Measurements from ENCODE around the gene KCNT1. TPM values are rescaled to one million over a fixed set of nuclear protein-coding genes. Genes with fewer than 3 reads are reported as not detected.

KCNT1 gene
- total RNA-seq, 1 donor from 2014 or later: 0.14 TPM

DNA sequence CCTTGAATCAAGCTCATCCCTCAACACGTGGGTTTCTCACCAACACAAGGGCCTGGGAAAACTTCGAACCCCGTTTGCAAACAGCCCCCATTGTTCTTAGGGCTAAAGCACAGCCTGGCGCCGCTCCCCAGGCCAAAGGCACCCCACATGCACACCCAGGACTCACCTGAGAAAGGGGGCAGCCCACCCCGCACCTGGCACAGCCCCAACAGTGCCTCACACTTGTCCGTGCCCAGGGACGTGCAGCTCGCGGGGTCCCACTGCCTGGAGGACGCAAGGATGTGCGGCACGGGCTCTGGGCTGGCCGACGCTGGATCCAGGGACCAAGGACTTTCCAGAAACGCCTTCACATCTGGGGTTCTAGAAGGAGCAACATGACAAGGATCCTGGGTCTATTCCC, 5.5 kb upstream of the KCNT1 start:
- H3K36me3 Mint-ChIP-seq (ENCODE audit: low read depth): no peaks in the 10 kb centered on the region
- no peak overlapping the region for H3K4me3 Mint-ChIP-seq
- H3K27ac Mint-ChIP-seq (ENCODE audit: unreplicated experiment): no peak overlapping the region
- no peaks in the 10 kb centered on the region for H3K9me3 Mint-ChIP-seq
- no peaks in the 10 kb centered on the region for H3K4me1 Mint-ChIP-seq
- TF ChIP-seq, protein P1, sequence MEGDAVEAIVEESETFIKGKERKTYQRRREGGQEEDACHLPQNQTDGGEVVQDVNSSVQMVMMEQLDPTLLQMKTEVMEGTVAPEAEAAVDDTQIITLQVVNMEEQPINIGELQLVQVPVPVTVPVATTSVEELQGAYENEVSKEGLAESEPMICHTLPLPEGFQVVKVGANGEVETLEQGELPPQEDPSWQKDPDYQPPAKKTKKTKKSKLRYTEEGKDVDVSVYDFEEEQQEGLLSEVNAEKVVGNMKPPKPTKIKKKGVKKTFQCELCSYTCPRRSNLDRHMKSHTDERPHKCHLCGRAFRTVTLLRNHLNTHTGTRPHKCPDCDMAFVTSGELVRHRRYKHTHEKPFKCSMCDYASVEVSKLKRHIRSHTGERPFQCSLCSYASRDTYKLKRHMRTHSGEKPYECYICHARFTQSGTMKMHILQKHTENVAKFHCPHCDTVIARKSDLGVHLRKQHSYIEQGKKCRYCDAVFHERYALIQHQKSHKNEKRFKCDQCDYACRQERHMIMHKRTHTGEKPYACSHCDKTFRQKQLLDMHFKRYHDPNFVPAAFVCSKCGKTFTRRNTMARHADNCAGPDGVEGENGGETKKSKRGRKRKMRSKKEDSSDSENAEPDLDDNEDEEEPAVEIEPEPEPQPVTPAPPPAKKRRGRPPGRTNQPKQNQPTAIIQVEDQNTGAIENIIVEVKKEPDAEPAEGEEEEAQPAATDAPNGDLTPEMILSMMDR (conservative IDR thresholded peaks at IDR 0.05): no peak
- DNase-seq (ENCODE audit: low read depth, low spot score): no peak
- no peaks in the 10 kb centered on the region for H3K27me3 Mint-ChIP-seq (ENCODE audit: low read depth)

DNA sequence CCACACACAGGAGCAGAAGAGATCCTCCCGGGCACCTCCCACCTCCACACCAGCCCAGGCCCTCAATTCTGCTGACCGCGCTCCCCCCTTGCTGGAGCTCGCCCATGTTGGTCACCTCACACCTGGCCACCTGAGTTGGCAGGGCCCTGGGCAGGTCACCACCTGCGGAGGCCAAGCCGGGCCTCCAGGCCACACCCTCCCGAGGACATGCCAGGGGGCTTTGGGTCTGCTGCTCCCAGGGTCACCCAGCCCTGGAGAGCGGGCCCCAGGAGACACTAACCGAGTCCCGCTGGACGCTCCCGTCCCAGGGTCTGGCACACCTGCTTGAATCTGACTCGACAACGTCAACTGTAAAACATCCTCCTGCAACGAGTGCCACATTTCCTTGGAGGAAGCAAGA, 4.8 kb upstream of the KCNT1 start:
- Mint-ChIP-seq H3K4me1 (no peaks in the 10 kb centered on the region), H3K27me3 (ENCODE audit: low read depth) (no peaks in the 10 kb centered on the region)
- DNase-seq (ENCODE audit: low read depth, low spot score): no peak

DNA sequence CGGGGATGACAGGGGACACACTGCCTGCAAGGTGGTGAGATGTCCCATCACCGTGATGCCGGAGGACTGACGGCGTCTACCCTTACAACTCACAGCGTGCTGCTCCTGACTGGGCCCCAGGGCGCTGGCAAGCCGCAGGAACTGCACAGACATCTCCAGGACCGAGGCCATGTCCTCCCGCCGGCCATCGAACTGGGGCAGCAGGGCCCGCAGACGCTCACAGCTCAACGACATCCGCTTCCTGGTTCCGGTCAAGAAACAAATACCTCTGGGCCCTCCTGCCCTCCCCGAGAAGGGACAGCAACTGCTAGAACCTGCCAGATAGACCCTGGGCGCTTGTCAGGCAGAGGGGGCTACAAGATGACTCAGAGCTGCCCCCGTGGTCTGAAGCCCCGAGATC, 3.7 kb upstream of the KCNT1 start:
- no peaks in the 10 kb centered on the region for H3K36me3 Mint-ChIP-seq (ENCODE audit: low read depth)
- H3K27ac Mint-ChIP-seq (ENCODE audit: unreplicated experiment): no peak overlapping the region

More for the DNA sequence above, 4.8 kb upstream of the KCNT1 start:
- Mint-ChIP-seq H3K9me3 (no peaks in the 10 kb centered on the region), H3K36me3 (ENCODE audit: low read depth) (no peaks in the 10 kb centered on the region), H3K4me3 (no peak overlapping the region), H3K27ac (ENCODE audit: unreplicated experiment) (no peak overlapping the region)
- TF ChIP-seq, protein P1 (conservative IDR thresholded peaks at IDR 0.05): no peak

DNA sequence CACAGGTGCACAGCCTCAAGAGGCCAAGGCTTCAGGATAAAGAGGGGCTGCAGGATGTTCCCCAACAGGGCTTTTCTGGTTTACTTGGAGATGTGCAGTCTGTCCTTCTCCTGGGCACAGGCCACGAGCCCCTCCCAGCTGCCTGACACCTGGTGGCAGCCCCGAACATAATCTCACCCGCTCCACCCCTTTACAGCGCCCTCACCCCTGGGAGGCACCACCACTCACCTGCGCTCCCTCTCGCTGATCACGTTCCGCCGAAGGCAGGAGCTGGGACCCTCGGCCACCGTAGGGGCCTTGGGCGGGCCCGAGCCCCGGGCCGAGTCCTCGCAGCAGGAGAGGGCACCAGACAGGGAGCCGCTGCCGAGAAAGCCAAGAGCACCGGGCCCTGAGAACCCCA, 3.2 kb upstream of the KCNT1 start:
- no peak overlapping the region for H3K4me3 Mint-ChIP-seq
- DNase-seq (ENCODE audit: low read depth, low spot score): no peak
- no peaks in the 10 kb centered on the region for H3K9me3 Mint-ChIP-seq
- peaks cover 12% of the 10 kb centered on the region for H3K27me3 Mint-ChIP-seq (ENCODE audit: low read depth)
- no peaks in the 10 kb centered on the region for H3K4me1 Mint-ChIP-seq
- H3K27ac Mint-ChIP-seq (ENCODE audit: unreplicated experiment): no peak overlapping the region
- H3K36me3 Mint-ChIP-seq (ENCODE audit: low read depth): no peaks in the 10 kb centered on the region
- TF ChIP-seq, protein P1 (conservative IDR thresholded peaks at IDR 0.05): no peak

More for the DNA sequence above, 3.7 kb upstream of the KCNT1 start:
- peaks cover 7% of the 10 kb centered on the region for H3K27me3 Mint-ChIP-seq (ENCODE audit: low read depth)
- no peaks in the 10 kb centered on the region for H3K9me3 Mint-ChIP-seq
- H3K4me1 Mint-ChIP-seq: no peaks in the 10 kb centered on the region
- no peak overlapping the region for H3K4me3 Mint-ChIP-seq
- TF ChIP-seq, protein P1 (conservative IDR thresholded peaks at IDR 0.05): no peak
- DNase-seq (ENCODE audit: low read depth, low spot score): no peak

DNA sequence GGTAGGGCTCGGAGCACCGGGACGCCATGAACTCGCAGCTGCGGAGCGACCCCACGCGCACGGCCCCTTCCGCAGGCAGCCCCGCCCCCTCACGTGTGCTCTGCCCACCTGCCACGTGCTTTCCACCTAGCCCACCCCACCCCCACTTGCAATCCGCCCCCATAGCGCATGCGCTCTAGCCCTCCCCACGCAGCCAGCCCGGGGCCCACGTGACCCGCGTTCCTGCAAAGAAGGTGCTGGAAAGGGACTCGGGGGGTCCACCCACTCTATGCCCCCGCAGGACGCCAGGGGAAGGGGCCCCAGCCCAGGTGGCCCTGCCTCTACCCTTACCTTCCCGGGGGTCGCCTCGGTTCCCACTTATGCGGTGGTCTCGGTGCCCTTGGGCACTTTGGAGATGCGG, 2.5 kb upstream of the KCNT1 start, which contains the start of gene SOHLH1:
SOHLH1 (minus strand) TSS at position 42 of the 400 bp plus-strand sequence; CDS start at position 28, 14 bp downstream.
- TF ChIP-seq, protein P1 (conservative IDR thresholded peaks at IDR 0.05): no peak
- no peaks in the 10 kb centered on the region for H3K9me3 Mint-ChIP-seq
- no peak within 1 kb of the TSS for H3K4me3 Mint-ChIP-seq
- no peaks in the 10 kb centered on the region for H3K36me3 Mint-ChIP-seq (ENCODE audit: low read depth)
- no peaks in the 10 kb centered on the region for H3K4me1 Mint-ChIP-seq
- H3K27me3 Mint-ChIP-seq (ENCODE audit: low read depth): peaks cover 12% of the 10 kb centered on the region
- DNase-seq (ENCODE audit: low read depth, low spot score): no peak
- H3K27ac Mint-ChIP-seq (ENCODE audit: unreplicated experiment): no peak within 1 kb of the TSS

DNA sequence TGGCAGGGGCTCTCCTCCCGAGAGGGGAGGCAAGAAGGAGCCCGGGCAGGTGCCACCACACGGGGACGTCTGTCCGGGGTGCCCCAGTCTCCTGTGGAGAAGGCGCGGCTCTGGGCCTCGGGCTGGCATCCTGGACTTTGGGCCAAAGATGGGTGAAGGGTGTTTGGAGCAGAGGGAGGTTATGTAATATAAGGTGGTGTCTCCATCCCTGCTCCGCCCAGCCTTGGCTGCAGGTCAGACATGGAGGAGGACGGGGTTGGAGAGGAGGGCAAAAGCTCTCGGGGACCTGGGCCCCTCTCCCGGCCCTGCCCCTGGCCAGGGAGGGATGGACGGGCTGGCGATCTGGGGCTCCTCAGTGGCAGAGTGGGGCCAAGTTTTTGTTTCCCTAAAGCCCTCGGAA, 1.5 kb upstream of the KCNT1 start:
- H3K4me3 Mint-ChIP-seq: no peak overlapping the region
- H3K27ac Mint-ChIP-seq (ENCODE audit: unreplicated experiment): no peak overlapping the region
- peaks cover 12% of the 10 kb centered on the region for H3K27me3 Mint-ChIP-seq (ENCODE audit: low read depth)
- no peak for DNase-seq (ENCODE audit: low read depth, low spot score)
- TF ChIP-seq, protein P1 (conservative IDR thresholded peaks at IDR 0.05): no peak
- H3K4me1 Mint-ChIP-seq: no peaks in the 10 kb centered on the region
- H3K36me3 Mint-ChIP-seq (ENCODE audit: low read depth): no peaks in the 10 kb centered on the region
- H3K9me3 Mint-ChIP-seq: no peaks in the 10 kb centered on the region
